CD14-positive monocyte (primary cell): ENCODE data around the gene IKBKE. TPM values are rescaled to one million over a fixed set of nuclear protein-coding genes. Genes with fewer than 3 reads are reported as not detected.
A peak's percentile ranks its signal among the peaks of the same experiment; 100 is the strongest.

ENCODE experiments used
- DNase-seq, 3 donors: peaks; one replicate each; pipeline ENCODE4 v3.0.0-alpha.2; 2011 to 2022
- H2AFZ ChIP-seq: 2 replicates; pipeline ENCODE4 v1.6.0; 2012; ENCODE audit warnings: mild to moderate bottlenecking, low read depth, low read length, inconsistent platforms; ENCODE audit not compliant: insufficient read depth, poor library complexity, severe bottlenecking
- H3K27ac ChIP-seq, 2 donors: 1 replicate in 1 of 2; 2 replicates in 1 of 2; pipeline ENCODE4 v1.5.1; 2012 to 2013; ENCODE audit warnings: low read length in 2 of 2, control low read depth in 1 of 2, inconsistent platforms in 1 of 2, low read depth in 1 of 2, mild to moderate bottlenecking in 1 of 2
- H3K27me3 ChIP-seq, 2 donors: one replicate each; pipeline versions ENCODE4 v1.6.0 to v1.6.1; 2011 to 2013; ENCODE audit warnings: low read length in 2 of 2; ENCODE audit not compliant: control insufficient read depth in 2 of 2, insufficient read depth in 2 of 2
- H3K36me3 ChIP-seq, 2 donors: replicated peaks in 1 of 2; 1 replicate in 1 of 2; 2 replicates in 1 of 2; pipeline versions ENCODE4 v1.5.1 to v1.6.1; 2012 to 2013; ENCODE audit warnings: low read length in 2 of 2, control low read depth in 1 of 2, inconsistent platforms in 1 of 2, mild to moderate bottlenecking in 1 of 2; ENCODE audit not compliant: insufficient read depth in 2 of 2, control insufficient read depth in 1 of 2
- H3K4me1 ChIP-seq, 2 donors: 1 replicate in 1 of 2; 2 replicates in 1 of 2; pipeline versions ENCODE4 v1.5.1 to v1.6.1; 2012 to 2013; ENCODE audit warnings: low read length in 2 of 2, control low read depth in 1 of 2, inconsistent platforms in 1 of 2, mild to moderate bottlenecking in 1 of 2, moderate library complexity in 1 of 2; ENCODE audit not compliant: insufficient read depth in 2 of 2, control insufficient read depth in 1 of 2
- H3K4me2 ChIP-seq: replicated peaks from 2 replicates; pipeline ENCODE3; 2012; ENCODE audit warnings: low read length, moderate library complexity, mild to moderate bottlenecking; ENCODE audit not compliant: poor library complexity, severe bottlenecking; ENCODE audit errors: extremely low read depth
- H3K4me3 ChIP-seq, 3 experiments: fragments of 200-600 bp in 1 of 3; sonication (generic) in 1 of 3; replicated peaks in 1 of 3; 1 replicate in 2 of 3; 2 replicates in 1 of 3; pipeline ENCODE4 v1.5.1; 2011 to 2013; ENCODE audit warnings: low read length in 3 of 3, mild to moderate bottlenecking in 3 of 3, control low read depth in 2 of 3, low read depth in 2 of 3, inconsistent platforms in 1 of 3, moderate library complexity in 1 of 3
- H3K79me2 ChIP-seq: 2 replicates; pipeline ENCODE4 v1.6.0; 2012; ENCODE audit warnings: mild to moderate bottlenecking, control low read depth, inconsistent platforms, low read length, moderate library complexity; ENCODE audit not compliant: insufficient read depth
- H3K9ac ChIP-seq: 2 replicates; pipeline ENCODE4 v1.6.0; 2017; ENCODE audit warnings: low read length, mild to moderate bottlenecking; ENCODE audit not compliant: insufficient read depth, poor library complexity, severe bottlenecking
- H3K9me3 ChIP-seq, 2 donors: replicated peaks in 1 of 2; 1 replicate in 1 of 2; 2 replicates in 1 of 2; pipeline versions ENCODE4 v1.5.1 to v1.6.1; 2012 to 2013; ENCODE audit warnings: low read length in 2 of 2, control low read depth in 1 of 2; ENCODE audit not compliant: control insufficient read depth in 1 of 2, insufficient read depth in 1 of 2
- H4K20me1 ChIP-seq: 2 replicates; pipeline ENCODE4 v1.6.0; 2012; ENCODE audit warnings: mild to moderate bottlenecking, low read length, control low read depth, moderate library complexity; ENCODE audit not compliant: insufficient read depth
- H3K27ac Mint-ChIP-seq, 7 donors: one replicate each; pipeline ENCODE4 v1.8.0; 2020; ENCODE audit warnings: mild to moderate bottlenecking in 7 of 7, mixed read lengths in 7 of 7, moderate library complexity in 6 of 7, inconsistent platforms in 2 of 7
- H3K27me3 Mint-ChIP-seq, 3 donors: one replicate each; pipeline ENCODE4 v1.8.0; 2021 to 2022; ENCODE audit warnings: low read depth in 3 of 3, mild to moderate bottlenecking in 3 of 3, mixed read lengths in 3 of 3, moderate library complexity in 3 of 3, inconsistent platforms in 1 of 3
- H3K36me3 Mint-ChIP-seq, 2 donors: one replicate each; pipeline ENCODE4 v1.8.0; 2020; ENCODE audit warnings: mixed read lengths in 2 of 2, inconsistent platforms in 1 of 2, mild to moderate bottlenecking in 1 of 2
- H3K4me1 Mint-ChIP-seq: one replicate; pipeline ENCODE4 v1.8.0; 2020; ENCODE audit warnings: mild to moderate bottlenecking, mixed read lengths
- H3K4me3 Mint-ChIP-seq, 2 donors: one replicate each; pipeline ENCODE4 v1.8.0; 2020; ENCODE audit warnings: mild to moderate bottlenecking in 2 of 2, mixed read lengths in 2 of 2, moderate library complexity in 1 of 2
- H3K9me3 Mint-ChIP-seq, 7 donors: one replicate each; pipeline ENCODE4 v1.8.0; 2020 to 2022; ENCODE audit warnings: mixed read lengths in 7 of 7, mild to moderate bottlenecking in 6 of 7, moderate library complexity in 6 of 7, inconsistent platforms in 2 of 7
- WGBS: methylation state at CpG from one replicate; pipeline ENCODE4 v1.1.5; 2013; ENCODE audit warnings: missing lambda C conversion rate; ENCODE audit not compliant: insufficient coverage; 5-methylcytosine and 5-hydroxymethylcytosine counted together
- intact Hi-C, 2 donors: fragments of 100-400 bp; cut with micrococcal nuclease; formaldehyde crosslinking; loops; one replicate each; pipeline versions ENCODE4 v1.15.0 to v1.15.1; 2023
- polyA plus RNA-seq, 3 donors: library from polyadenylated mRNA; depleted of rRNA in 1 of 3; unstranded in 2 of 3; stranded (reverse) in 1 of 3; fragments of 300-500 nt in 2 of 3; fragments of >200 nt in 1 of 3; fragmentation: Illumina TruSeq in 2 of 3; gene quantifications; 1 replicate in 2 of 3; 2 replicates in 1 of 3; pipeline ENCODE4 v1.2.3, GENCODE V29; 2012 to 2021
- TF ChIP-seq, protein P1 (sequence below): fragments of 200-600 bp; IDR thresholded peaks from one replicate; pipeline ENCODE4 v1.8.0; 2022; ENCODE audit warnings: antibody characterized with exemption, mild to moderate bottlenecking

The IKBKE gene
- polyA plus RNA-seq, 3 donors = 35.6 to 40.7 (median 37.6) TPM

DNA sequence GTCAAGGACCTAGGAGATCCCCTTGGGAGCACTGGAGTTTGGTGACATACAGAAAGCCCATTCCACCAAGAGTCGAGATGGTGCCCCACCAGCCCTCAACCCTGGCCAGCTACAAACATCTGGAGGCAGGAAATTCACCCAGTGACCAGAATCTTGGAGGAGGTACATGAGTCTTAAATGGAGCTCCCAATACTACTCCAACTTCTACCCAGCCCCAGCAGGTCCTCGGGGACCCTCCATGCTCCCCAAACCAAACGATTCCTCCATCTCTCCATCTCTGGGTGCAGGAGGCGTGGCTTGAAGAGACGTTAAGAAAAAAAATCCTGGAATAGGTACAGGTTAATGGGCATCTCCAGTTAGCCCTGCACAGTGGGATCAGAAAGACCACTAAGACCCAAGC, 31.6 kb downstream of the IKBKE start:
- H3K27me3 Mint-ChIP-seq = peaks cover 18 to 23% (median 19%) of the 10 kb centered on the region in 3 donors
- no peak overlapping the region for H3K4me3 Mint-ChIP-seq
- DNase-seq = no peak
- 86% methylated on average over 1 of the region's 5 CpGs for WGBS
- Histone ChIP-seq H3K36me3 (peaks cover 20 to 32% of the 10 kb centered on the region in 2 donors), H3K4me3 (no peak overlapping the region), H4K20me1 (peaks cover 4% of the 10 kb centered on the region), H3K27me3 (peaks cover 4 to 16% of the 10 kb centered on the region in 2 donors), H3K4me2 (no peak overlapping the region), H3K9me3 (no peaks in the 10 kb centered on the region), H2AFZ (no peak overlapping the region), H3K4me1 (peaks cover 25 to 46% of the 10 kb centered on the region in 2 donors), H3K9ac (no peak overlapping the region), H3K79me2 (no peaks in the 10 kb centered on the region), H3K27ac (no peak overlapping the region)
- peaks cover 0 to 4% (median 0%) of the 10 kb centered on the region in 7 donors for H3K9me3 Mint-ChIP-seq
- intact Hi-C loops = no loop called here
- TF ChIP-seq, protein P1, sequence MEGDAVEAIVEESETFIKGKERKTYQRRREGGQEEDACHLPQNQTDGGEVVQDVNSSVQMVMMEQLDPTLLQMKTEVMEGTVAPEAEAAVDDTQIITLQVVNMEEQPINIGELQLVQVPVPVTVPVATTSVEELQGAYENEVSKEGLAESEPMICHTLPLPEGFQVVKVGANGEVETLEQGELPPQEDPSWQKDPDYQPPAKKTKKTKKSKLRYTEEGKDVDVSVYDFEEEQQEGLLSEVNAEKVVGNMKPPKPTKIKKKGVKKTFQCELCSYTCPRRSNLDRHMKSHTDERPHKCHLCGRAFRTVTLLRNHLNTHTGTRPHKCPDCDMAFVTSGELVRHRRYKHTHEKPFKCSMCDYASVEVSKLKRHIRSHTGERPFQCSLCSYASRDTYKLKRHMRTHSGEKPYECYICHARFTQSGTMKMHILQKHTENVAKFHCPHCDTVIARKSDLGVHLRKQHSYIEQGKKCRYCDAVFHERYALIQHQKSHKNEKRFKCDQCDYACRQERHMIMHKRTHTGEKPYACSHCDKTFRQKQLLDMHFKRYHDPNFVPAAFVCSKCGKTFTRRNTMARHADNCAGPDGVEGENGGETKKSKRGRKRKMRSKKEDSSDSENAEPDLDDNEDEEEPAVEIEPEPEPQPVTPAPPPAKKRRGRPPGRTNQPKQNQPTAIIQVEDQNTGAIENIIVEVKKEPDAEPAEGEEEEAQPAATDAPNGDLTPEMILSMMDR = no peak
- peaks cover 51% of the 10 kb centered on the region for H3K4me1 Mint-ChIP-seq
- H3K36me3 Mint-ChIP-seq = peaks cover 21 to 40% of the 10 kb centered on the region in 2 donors
- peak overlapping the region in 3 of 7 donors; percentile 11 to 46 (median 25) for H3K27ac Mint-ChIP-seq

- Mint-ChIP-seq H3K36me3 (peaks cover 16 to 35% of the 10 kb centered on the region in 2 donors), H3K27me3 (peaks cover 22 to 28% (median 23%) of the 10 kb centered on the region in 3 donors), H3K4me3 (no peak overlapping the region), H3K27ac (peak overlapping the region in 2 of 7 donors; percentile 4 to 8), H3K4me1 (peaks cover 48% of the 10 kb centered on the region), H3K9me3 (peaks cover 0 to 4% (median 0%) of the 10 kb centered on the region in 7 donors)
- H3K79me2 ChIP-seq = no peaks in the 10 kb centered on the region
- no peak overlapping the region for H3K4me3 ChIP-seq
- H3K4me1 ChIP-seq = peaks cover 29 to 50% of the 10 kb centered on the region in 2 donors
- no CpG with 5 or more reads among the region's 2 CpGs for WGBS
- H3K27me3 ChIP-seq = peaks cover 4 to 20% of the 10 kb centered on the region in 2 donors
- intact Hi-C loops = no loop called here
- H2AFZ ChIP-seq = no peak overlapping the region
- peaks cover 17 to 27% of the 10 kb centered on the region in 2 donors for H3K36me3 ChIP-seq
- H3K9me3 ChIP-seq = no peaks in the 10 kb centered on the region
- TF ChIP-seq, protein P1 = no peak
- DNase-seq = no peak
- H3K4me2 ChIP-seq = no peak overlapping the region
- no peak overlapping the region for H3K27ac ChIP-seq
- H4K20me1 ChIP-seq = no peaks in the 10 kb centered on the region
- no peak overlapping the region for H3K9ac ChIP-seq
Measured at GRCh38 chr1:206502403-206502802, 32.1 kb downstream of the IKBKE start.
